Astrocyte (in vitro differentiated cells and primary cell): Measurements from ENCODE around the gene ZNF207.
"Not testable (repeated sequence)": the region's sequence is repeated elsewhere in the genome, so short reads cannot be mapped to it uniquely, and the experiment has no call there.

Experiments used
- CTCF ChIP-seq: IDR thresholded peaks from 2 replicates; pipeline ENCODE4 v1.5.1; 2011; ENCODE audit warnings: low read depth, mild to moderate bottlenecking, inconsistent platforms, low read length, moderate library complexity; ENCODE audit not compliant: insufficient read depth
- EZH2 ChIP-seq: IDR thresholded peaks from 2 replicates; pipeline ENCODE4 v1.6.1; 2012; ENCODE audit warnings: mild to moderate bottlenecking, low read length, inconsistent platforms; ENCODE audit not compliant: insufficient read depth

DNA sequence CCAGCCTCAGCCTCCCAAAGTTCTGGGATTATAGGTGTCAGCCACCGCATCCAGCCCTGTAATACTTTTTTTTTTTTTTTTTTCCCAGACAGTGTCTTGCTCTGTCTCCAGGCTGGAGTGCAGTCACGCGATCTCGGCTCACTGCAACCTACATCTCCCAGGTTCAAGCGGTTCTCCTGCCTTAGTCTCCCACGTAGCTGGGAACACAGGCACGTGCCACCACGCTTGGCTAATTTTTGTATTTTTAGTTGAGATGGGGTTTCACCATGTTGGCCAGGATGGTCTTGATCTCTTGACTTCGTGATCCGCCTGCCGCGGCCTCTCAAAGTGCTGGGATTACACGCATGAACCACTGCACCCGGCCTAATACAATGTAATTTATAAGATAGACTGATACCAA lies 38.2 kb downstream of the ZNF207 start:
- TF ChIP-seq CTCF, EZH2: not testable (repeated sequence)
